Ecto neural progenitor cell (in vitro differentiated cells): Measurements from ENCODE around the gene TCF23.
A peak's percentile ranks its signal among the peaks of the same experiment; 100 is the strongest.
"Not testable (repeated sequence)": the region's sequence is repeated elsewhere in the genome, so short reads cannot be mapped to it uniquely, and the experiment has no call there.

Experiments
- DNase-seq: peaks from one replicate; pipeline ENCODE4 v3.0.0-alpha.2; 2018; ENCODE audit warnings: low spot score

The TCF23 gene

DNA sequence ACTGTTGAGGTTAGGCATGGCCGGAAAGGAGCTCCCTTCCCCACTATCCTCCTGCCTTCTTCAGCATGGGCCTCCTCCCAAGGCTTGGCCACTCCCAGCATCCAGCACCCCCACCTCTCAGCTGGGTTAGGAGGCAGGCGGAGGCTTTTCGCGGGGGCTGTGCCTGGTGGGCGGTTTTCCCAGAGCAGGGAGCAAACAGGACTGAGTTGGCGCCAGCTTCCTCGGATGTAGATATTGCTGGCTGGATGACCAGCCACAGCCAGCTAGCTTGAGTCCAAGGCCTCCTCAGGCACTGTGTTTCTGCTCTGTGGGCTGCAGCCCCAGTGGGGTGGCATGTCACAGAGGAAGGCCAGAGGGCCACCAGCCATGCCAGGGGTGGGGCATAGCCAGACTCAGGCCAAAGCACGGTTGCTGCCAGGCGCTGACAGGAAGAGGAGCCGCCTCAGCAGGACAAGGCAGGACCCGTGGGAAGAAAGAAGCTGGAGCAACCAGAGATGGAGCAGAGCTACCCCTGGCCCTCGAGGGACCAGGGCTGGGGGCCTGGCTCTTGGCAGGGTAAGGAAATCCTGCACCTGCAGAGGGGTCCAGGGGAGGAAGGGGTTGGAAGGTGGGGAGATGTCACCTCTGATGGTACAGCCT, at the start of gene TCF23:
Gene TCF23, plus strand, starts transcription at position 204 of the 639 bp plus-strand sequence. Its CDS starts 130 bp downstream, at position 334.
- no peak for DNase-seq

DNA sequence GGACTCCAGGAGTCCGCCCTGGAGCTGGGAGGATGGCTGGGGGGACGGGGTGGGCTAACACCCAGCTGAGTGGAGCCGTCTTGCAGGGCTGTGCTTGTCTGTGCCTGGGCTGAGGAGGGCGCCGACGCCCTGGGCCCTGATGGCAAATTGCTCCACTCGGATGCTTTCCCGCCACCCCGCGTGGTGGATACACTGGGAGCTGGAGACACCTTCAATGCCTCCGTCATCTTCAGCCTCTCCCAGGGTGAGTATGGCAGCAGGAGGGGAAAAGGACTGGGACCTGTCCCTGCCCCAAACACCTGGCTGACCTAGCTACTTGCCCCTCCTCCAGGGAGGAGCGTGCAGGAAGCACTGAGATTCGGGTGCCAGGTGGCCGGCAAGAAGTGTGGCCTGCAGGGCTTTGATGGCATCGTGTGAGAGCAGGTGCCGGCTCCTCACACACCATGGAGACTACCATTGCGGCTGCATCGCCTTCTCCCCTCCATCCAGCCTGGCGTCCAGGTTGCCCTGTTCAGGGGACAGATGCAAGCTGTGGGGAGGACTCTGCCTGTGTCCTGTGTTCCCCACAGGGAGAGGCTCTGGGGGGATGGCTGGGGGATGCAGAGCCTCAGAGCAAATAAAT, 49.4 kb upstream of the TCF23 start:
- DNase-seq = no peak

DNA sequence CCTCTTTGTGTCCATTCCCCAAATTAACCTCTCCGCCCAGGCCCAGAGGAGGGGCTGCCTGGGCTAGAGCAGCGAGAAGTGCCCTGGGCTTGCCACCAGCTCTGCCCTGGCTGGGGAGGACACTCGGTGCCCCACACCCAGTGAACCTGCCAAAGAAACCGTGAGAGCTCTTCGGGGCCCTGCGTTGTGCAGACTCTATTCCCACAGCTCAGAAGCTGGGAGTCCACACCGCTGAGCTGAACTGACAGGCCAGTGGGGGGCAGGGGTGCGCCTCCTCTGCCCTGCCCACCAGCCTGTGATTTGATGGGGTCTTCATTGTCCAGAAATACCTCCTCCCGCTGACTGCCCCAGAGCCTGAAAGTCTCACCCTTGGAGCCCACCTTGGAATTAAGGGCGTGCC, 48.8 kb upstream of the TCF23 start:
- no peak for DNase-seq

DNA sequence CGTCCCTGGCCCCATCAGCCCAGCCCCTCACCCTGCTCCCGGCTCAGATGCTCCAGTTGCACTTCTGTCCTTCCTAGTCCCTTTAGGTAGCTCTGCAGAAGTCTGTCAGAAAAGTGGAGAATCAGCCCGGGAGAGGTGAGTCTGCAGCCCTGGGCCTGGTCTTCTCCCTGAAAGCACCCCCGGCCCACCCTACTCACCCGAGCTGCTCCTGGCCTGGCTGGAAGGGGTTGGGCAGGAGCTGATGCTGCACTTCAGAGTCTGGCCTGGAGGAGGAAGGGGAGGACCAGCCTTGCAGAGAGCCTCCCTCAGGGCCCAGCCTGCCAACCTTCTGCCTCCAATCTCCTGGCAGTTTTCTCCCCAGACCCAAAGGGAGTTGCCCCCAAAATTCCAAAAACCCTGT, 46.5 kb upstream of the TCF23 start:
- no peak for DNase-seq

DNA sequence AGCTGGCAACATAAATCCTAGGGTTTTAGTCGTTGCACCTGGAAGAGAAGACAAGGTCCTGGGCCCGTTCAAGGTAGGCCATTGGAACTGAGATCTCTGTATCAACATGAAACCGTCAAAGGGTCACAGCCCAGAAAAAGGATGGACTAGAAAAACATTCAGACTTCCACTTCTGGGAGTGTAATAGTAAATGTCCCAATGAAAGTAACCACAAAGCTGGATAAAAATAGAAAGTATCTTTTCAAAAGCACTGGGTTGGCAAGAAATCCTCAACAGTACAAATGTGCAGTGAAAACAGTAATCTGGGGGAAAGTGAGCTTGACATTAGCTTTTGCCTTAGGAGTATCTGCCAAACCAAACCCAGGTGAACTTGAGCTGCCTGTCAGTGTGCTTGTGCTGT, 42.8 kb upstream of the TCF23 start:
- no peak for DNase-seq

DNA sequence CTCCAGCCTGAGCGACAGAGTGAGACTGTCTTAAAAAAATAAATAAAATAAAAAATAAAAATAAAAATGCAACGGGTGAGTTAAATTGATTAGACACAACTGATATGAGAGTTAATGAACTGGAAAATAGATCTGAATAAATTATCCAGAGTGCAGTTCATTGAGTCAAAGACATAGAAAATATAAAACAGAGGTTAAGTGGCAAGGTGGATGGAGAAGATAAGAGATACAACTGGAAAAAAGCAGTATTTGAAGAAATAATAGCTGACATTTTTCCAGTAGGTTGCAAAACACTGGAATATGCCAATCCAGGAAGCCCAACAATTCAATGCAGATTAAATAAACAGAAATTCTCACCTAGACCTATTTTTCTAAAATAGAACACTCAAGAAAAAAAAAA, 40.6 kb upstream of the TCF23 start:
- no peak for DNase-seq

DNA sequence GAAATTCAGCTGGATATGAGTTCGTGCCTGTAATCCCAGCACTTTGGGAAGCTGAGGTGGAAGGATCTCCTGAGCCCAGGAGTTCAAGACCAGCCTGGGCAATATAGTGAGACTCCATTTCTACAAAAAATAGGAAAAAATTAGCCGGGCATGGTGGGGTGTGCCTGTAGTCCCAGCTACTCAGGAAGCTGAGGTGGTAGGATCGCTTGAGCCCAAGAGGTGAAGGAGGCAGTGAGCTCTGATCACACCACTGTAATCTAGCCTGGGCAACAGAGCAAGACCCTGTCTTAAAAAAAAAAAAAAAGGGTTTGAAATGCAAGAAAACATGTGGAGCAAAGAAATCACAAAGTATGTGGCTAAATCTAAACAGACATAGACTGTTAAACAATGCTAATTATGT, 39.7 kb upstream of the TCF23 start:
- DNase-seq = no peak

DNA sequence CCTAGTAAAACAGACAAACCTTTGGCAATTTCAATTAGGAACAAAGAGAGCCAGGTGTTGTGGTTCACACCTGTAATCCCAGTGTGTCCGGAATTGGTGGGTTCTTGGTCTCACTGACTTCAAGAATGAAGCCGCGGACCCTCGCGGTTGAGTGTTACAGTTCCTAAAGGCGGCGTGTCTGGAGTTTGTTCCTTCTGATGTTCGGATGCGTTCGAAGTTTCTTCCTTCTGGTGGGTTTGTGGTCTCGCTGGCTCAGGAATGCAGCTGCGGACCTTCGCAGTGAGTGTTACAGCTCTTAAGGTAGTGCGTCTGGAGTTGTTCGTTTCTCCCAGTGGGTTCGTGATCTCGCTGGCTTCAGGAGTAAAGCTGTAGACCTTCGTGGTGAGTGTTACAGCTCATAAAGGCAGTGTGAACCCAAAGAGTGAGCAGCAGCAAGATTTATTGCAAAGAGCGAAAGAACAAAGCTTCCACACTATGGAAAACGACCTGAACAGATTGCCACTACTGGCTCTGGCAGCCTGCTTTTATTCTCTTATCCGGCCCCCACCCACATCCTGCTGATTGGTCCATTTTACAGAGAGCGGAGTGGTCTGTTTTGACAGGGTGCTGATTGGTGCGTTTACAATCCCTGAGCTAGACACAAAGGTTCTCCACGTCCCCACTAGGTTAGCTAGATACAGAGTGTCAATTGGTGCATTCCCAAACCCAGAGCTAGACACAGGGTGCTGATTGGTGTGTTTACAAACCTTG, 38.0 kb upstream of the TCF23 start:
- DNase-seq = not testable (repeated sequence)

DNA sequence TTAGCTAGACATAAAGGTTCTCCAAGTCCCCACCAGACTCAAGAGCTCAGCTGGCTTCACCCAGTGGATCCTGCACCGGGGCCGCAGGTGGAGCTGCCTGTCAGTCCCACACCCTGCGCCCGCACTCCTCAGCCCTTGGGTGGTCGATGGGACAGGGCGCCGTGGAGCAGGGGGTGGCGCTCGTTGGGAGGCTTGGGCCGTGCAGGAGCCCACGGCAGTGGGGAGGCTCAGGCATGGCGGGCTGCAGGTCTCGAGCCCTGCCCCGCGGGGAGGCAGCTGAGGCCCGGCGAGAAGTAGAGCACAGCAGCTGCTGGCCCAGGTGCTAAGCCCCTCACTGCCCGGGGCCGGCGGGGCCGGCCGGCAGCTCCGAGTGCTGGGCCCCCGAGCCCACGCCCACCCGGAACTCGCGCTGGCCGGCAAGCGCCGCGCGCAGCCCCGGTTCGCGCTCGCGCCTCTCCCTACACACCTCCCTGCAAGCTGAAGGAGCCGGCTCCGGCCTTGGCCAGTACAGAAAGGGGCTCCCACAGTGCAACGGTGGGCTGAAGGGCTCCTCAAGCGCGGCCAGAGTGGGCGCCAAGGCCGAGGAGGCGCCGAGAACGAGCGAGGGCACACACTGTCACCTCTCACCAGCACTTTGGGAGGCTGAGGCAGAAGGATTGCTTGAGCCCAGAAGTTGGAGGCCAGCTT, 37.3 kb upstream of the TCF23 start:
- not testable (repeated sequence) for DNase-seq

DNA sequence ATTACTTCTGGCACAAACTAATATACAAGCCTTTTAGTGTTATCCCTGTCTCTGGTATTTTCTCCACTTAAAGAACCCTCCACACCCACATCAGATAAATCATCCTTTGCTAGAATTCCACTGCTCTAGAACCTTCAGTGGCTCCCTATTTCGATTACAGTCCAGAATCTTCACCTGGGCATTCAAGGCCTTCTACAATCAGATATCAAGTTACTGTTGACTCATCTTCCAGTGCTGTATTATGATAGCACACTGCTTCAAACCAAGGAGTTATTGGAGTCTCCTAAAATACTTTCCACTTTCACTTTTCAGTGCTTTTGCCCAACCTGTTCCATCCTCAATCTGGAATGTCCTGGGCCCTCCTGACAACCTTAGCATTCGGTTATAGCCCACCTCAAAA, 33.3 kb upstream of the TCF23 start:
- no peak for DNase-seq

DNA sequence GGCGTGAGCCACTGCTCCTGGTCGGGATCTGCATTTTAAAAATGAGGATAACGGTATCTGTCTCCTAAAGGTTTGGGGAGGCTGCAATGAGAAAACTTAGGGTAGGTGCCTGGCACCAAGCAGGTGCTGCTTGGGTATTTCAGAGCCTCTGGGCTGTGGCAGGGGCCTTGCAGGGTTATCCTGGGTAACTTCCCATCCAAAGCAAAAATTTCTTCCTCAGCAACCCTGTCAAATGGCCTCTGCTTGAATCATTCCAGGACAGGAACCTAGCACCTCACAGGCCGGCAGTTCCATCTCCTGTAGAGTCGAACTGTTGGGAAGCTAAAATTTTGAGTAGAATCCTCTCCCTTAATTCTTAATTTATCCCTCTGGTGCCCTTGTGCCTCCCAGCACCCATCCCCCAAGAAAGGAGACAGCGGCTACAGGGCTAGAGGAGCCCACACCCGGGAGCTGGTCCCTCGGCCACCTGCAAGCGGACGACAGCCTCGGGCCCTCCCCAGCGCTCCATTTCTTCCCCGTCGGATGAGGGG, 30.7 kb upstream of the TCF23 start:
- DNase-seq = no peak

DNA sequence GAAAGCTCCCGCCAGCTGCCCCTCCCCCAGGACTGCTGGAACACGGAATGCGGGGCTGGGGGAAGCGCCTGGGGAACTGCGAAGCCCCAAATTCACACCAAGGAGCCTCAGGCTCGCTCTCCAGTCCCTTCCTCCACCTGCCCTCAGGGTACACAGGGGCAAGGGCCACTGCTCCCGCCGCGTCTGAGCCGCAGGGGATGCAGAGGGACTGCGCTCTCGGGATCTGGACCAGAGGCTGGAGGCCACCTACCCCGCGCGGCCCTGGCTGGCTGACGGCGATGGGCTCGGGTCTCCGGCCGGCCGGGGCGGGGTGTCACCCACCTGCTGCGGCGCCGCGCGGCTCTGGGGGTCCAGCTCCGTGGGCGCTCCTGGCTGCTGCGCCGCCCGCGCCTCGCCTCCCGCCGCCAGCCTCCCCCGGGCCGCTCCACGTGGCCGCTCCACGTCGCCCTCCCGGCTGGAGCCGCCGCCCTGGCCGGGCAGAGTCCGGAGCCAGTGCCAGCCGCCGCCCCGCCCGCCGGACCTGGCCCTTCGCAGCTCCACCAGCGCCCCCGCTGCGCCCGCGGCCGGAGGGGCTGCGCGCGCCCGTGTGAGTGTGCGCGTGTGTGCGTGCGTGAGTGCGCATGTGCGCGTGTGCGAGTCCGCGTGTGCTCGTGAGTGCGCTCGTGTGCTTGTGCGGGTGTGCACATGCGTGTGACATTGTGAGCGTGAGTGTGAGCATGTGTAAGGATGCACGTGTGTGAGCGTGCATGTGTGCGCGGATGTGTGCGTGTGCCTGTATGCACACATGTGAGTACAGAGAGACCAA, 30.1 kb upstream of the TCF23 start, which contains the start of gene CGREF1:
Gene CGREF1, minus strand, starts transcription at position 604 of the 805 bp plus-strand sequence. CDS start 14,762 bp downstream, outside the sequence.
- DNase-seq = peak; percentile 71

DNA sequence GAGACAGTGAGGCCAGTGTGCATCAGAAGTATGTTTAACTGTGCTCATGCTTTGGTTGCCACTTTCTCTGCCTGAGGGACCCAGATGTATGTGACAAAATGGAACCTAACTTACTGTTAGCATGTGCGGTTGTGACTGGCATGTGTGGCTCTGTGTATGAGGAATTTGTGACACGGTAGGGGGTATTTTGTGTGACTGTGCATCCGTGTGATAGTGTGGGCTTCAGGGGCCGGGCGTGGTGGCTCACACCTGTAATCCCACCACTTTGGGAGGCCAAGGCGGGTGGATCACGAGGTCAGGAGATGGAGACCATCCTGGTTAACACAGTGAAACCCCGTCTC, 29.5 kb upstream of the TCF23 start:
- not testable (repeated sequence) for DNase-seq

DNA sequence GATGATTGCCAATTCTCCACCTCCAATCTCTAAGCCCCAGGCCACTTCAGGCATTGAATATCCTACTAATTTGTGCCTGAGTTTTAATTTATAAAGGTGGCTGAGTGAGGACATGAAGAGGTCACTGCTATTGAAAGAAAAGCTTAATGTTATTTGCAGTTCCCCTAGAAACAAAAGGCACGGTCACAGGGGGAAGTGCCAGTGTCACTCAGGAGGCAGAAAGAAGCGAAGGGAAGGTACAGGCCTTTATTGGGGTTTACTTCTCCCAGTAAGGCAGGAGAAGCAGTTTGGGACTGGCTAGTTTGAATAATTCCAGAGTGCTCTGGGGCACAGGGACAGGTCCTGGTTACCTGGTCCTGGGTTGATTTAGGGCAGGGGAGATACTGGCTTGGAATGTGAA, 26.9 kb upstream of the TCF23 start:
- DNase-seq = no peak

DNA sequence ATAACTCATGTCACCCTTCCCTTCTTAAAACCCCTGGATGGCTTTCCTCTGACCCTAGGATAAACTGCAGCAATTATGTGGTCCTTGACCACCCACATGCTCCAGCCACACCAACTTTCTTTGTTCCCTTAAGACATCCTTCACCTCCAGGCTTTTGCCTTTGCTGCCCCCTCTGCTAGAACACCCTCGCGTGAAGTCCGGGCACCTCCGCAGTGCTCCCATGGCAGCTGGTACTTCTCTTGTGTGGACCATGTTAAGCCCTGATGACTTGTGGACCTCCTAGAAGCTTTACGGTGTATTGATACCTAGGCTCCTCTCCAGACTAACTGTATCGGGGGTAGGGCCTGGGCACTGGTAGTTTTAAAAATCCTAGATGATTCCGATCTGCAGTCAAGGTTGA, 26.0 kb upstream of the TCF23 start:
- no peak for DNase-seq

DNA sequence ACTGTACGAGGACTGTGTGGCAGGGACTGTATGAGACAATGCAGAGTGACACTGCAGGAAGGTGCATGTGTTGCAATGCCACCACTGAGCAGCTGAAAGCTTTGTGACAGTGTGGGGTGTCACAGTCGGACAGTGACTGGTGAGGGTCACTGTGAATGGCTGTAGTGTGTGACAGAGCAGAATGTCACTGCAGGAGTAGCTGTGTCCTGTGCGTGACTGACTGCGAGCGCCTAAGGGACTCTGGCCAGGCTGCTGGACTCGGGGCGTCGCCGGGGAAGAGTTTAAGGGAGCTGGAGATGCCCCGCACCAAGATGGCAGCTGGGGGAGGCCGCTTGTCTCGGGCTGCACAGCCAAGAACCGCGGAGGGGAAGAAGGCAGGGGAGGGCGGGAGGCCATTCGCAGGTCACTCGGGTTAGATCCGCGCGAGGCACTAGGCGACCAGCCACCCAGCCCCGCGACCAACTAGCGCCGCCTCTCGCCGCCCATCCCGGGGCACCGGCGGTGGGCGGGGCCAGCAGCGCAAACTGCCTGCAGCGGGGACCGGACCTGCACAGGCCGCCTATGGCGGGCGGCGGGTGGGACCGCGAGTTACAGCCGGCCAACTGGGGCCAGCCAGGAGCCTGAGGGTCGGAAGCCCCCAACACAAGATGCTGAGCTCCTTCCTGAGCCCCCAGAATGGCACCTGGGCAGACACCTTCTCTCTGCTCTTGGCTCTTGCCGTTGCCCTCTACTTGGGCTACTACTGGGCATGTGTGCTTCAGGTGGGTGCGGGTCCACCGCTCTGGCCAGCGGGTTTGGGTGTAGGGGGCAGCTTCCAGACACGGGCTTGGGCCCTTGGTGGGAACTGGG, 25.3 kb upstream of the TCF23 start, which contains the start of gene ABHD1:
Gene ABHD1, plus strand, starts transcription at position 514 of the 849 bp plus-strand sequence. Its CDS starts 134 bp downstream, at position 648.
- DNase-seq = peak; percentile 80

DNA sequence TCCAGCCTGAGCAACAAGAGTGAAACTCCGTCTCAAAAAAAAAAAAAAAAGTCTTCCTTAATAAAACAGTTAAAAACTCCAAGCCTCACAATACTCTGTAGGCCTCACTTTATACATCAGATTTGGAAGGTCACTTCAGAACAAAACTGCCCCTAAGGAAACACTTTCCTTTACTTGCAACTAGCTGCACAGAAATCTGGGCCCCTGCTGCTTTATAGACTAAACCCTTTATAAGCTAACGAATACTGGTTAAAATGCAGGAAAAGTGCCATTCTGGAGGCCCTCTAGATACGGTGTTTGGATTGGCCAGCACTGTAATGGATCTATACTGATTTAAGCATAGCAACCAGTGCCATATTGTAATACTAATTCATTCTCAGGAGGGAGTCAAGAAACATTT, 23.7 kb upstream of the TCF23 start:
- DNase-seq = no peak

DNA sequence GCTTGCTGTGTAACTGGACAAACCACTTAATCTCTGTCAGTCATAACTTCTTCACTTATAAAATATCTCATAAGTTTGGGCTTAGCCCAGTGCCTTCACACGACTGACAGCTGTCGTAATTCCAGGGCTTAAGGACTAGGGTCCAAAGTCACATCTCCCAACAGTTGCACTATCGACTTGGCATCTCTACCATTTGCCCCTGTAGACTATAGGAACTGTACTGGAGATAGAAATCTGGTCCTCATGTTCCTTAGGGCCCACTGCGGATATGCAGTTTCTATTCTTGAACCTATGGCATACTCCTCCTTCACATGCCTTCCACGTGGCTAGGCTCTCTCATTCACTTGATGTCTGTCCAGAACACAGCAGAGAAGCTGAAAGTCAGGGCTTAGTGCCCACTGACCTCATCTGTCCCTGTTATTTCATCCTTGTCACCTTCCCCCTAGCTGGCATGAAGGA, 22.5 kb upstream of the TCF23 start:
- DNase-seq = no peak

DNA sequence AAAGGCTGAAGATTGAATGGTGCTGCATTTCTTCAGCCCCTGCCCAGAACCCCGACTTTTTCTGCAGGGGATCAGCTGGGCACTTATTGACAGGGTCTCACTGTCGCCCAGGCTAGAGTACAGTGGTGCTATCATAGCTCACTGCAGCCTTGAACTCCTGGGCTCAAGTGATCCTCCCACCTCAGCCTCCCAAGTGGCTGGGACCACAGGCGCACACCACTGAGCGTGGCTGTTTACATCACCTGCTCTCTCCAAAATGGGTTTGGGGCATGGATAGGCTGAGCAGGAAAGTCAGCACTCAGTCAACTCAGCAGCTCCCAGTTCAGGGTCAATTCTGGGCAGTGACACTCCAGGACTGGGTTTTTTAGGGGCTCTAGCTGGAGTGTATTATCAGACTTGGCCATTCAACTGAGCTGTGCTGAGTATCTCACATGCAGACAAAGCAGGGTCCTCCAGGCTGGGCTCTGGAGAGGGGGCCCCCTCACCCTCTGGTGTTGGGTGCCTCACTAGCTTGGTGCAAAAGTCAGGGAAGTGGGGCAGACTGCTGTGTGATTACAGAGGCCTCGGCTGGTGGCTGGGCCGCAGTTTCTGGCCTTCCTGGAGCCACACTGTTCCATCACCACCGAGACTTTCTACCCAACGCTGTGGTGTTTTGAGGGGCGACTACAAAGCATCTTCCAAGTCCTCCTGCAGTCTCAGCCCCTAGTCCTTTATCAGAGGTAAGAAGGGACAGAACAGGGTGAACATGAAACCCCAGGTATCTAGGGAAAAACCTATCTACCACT, 20.7 kb upstream of the TCF23 start:
- no peak for DNase-seq
